Ishikawa (cell line): Measurements from ENCODE around the gene NUAK2.

Experiments
- CEBPB ChIP-seq: IDR thresholded peaks from 2 replicates; pipeline ENCODE4 v1.6.1; 2012
- CREB1 ChIP-seq: IDR thresholded peaks from 2 replicates; pipeline ENCODE4 v1.6.1; 2012; ENCODE audit warnings: low read depth
- EGR1 ChIP-seq: IDR thresholded peaks from 2 replicates; pipeline ENCODE4 v1.6.1; 2012
- EP300 ChIP-seq: IDR thresholded peaks from 2 replicates; pipeline ENCODE4 v1.6.1; 2012; ENCODE audit warnings: borderline replicate concordance
- FOXM1 ChIP-seq: IDR thresholded peaks from 2 replicates; pipeline ENCODE4 v1.6.1; 2012; ENCODE audit warnings: low read depth, borderline replicate concordance
- NFIC ChIP-seq: IDR thresholded peaks from 2 replicates; pipeline ENCODE4 v1.6.1; 2012
- RAD21 ChIP-seq: IDR thresholded peaks from 2 replicates; pipeline ENCODE4 v1.6.1; 2012; ENCODE audit warnings: low read depth
- TAF1 ChIP-seq: IDR thresholded peaks from 2 replicates; pipeline ENCODE4 v1.6.1; 2012; ENCODE audit warnings: low read depth, mild to moderate bottlenecking
- TCF12 ChIP-seq: IDR thresholded peaks from 2 replicates; pipeline ENCODE4 v1.6.1; 2012; ENCODE audit warnings: low read depth
- TEAD4 ChIP-seq: IDR thresholded peaks from 2 replicates; pipeline ENCODE4 v1.6.1; 2012
- YY1 ChIP-seq: IDR thresholded peaks from 2 replicates; pipeline ENCODE4 v1.6.1; 2012; ENCODE audit warnings: low read depth
- ZBTB7A ChIP-seq: IDR thresholded peaks from 2 replicates; pipeline ENCODE4 v1.6.1; 2012; ENCODE audit warnings: low read depth
- TF ChIP-seq, protein P1 (sequence below): IDR thresholded peaks from 2 replicates; pipeline ENCODE4 v1.6.1; 2012
- TF ChIP-seq, protein P2 (sequence below): IDR thresholded peaks from 2 replicates; pipeline ENCODE4 v1.6.1; 2012
- TF ChIP-seq, protein P3 (sequence below): IDR thresholded peaks from 2 replicates; pipeline ENCODE4 v1.6.1; 2012; ENCODE audit warnings: low read depth, mild to moderate bottlenecking

Gene NUAK2

DNA sequence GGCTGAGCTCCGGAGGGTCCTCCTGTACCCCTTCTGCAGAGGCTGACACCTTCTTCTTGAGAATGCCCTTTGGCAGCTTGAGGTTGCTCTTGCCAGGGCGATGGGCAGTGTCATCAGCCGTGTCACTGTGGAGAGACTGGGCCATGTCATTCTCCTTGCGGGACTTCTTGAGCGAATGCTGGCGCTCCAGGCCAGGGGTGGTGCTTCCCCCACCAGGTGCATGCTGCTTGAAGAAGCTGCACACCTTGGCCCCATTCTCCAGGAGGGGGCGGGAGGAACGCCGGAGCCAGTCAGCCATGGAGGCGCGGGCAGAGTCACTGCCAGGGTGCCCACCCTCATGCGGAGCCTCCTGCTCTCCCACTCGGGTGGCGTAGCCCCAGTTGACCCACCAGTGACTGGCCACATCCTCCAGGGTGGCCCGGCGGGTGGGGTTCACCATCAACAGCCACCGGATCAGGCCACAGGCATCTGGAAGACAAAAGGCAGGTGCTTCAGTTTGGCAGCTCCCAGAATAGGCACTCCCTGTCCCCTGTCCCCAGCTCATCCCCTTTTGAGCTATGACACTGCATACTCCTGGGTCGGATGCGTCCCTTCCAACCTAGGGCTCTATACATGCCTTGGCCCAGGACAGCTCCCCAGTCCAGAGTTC, 17.4 kb downstream of the NUAK2 start:
- no peak for TF ChIP-seq RAD21
- TF ChIP-seq, protein P1, sequence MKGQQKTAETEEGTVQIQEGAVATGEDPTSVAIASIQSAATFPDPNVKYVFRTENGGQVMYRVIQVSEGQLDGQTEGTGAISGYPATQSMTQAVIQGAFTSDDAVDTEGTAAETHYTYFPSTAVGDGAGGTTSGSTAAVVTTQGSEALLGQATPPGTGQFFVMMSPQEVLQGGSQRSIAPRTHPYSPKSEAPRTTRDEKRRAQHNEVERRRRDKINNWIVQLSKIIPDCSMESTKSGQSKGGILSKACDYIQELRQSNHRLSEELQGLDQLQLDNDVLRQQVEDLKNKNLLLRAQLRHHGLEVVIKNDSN: no peak
- TF ChIP-seq TCF12: 0 out of 2 replicates have a peak, but pooled peaks have one; percentile 13
- TF ChIP-seq, protein P2, sequence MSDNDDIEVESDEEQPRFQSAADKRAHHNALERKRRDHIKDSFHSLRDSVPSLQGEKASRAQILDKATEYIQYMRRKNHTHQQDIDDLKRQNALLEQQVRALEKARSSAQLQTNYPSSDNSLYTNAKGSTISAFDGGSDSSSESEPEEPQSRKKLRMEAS: 0 out of 2 replicates have a peak, but pooled peaks have one; percentile 30
- TF ChIP-seq NFIC: no peak
- no peak for TF ChIP-seq YY1

DNA sequence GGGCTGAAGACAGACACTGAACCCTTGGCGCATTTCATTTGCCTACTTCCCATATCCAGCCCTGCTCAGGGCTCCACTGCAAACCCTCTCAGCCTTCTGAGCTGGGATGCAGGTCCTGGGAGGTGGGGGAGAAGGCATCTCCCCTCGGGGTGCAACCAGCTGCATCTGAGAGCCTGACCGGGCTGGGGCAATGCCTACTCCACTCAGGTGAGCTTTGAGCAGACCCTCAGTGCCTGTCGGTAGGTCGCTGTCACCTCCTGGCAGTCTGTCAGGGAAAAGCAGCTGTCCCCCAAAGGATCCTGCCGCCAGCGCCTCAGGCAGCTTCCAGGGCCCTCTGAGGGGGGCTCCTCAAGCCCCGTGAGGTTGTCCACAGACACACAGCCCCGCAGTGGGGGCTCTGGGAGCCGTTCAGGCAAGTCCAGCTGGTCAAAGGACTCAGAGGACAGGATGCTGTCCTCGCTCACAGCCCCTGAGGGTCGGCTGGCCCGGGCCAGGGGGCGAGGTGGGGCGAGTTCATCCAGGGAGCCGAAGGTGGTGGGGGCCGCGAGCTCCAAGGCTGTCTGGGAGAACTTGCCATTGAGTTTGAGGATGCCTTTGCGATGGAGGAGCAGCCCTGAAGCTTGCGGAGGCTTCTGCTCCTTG, 18.2 kb downstream of the NUAK2 start:
- 0 out of 2 replicates have a peak, but pooled peaks have one; percentile 17 for TF ChIP-seq ZBTB7A
- TF ChIP-seq YY1: no peak

DNA sequence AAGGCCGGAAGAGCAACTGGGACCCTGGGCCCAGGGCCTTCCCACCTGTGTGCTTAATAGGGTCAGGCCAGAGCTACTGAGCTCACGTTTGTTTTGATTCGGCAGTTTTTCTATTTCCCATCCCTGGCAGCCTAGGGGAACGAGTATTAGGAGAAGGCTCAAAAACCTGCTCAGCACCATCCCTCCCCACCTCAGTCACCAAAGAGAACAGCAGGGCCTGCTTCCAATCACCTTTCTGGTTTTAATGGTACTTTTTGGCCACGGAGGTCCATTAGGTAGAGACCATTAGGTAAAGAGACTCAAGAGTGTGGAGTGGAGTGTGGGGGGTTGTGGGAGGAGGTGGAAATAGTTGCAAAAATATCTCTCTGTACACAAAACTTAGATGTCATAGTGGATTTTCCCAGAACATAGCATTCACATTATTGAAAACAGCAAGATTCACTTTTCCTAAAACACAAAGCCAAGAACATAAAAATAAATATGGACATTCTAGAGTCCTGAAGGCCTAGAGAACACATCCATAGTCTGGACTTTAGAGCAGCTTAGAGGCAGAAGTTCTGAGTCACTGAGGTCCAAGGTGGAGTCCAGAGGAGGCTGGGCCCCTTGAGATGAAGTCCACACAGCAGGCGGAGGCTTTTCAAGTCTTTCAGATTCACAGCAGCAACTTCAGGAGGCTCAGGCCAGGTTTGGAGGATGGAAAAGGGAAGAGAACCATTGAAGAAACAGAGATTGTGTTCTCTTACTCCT, 19.5 kb downstream of the NUAK2 start:
- no peak for TF ChIP-seq RAD21
- peak; percentile 24; the same call in 1 of the 2 replicates for TF ChIP-seq ZBTB7A

DNA sequence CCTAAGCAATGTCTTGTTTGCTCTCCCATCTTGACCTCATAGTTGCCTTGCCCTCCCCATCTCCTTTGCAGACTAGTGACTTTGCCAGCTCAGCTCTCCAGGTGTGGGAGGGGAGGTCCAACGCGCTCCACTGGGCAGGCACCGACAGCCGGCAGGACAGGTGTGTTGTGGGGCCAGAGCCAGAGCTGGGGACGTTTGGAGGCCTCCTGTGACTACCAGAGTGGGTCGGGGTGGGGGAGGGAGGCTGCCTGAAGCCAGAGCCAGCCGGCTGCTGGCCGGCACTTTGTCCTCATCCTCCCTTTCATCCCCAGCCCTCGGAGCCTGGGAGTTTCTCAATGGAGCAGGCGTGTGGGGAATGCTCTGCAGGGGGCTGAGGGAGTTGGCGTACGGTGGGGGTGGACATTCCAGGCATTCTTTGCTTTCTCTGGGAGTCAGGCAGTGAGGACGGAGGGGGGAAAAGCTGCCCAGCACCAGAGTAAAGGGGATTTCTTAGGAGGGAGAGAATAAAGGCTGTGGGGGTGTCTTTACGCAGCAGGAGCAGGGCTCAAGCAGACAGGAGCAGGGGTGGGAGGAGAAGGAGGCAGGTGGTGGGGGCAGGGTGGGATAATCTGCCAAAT, 20.2 kb downstream of the NUAK2 start:
- TF ChIP-seq TAF1: peak; percentile 23; the same call in 1 of the 2 replicates
- TF ChIP-seq NFIC: peak; percentile 96
- peak; percentile 96 for TF ChIP-seq FOXM1
- TF ChIP-seq YY1: peak; percentile 62
- TF ChIP-seq TCF12: peak; percentile 100
- TF ChIP-seq, protein P3, sequence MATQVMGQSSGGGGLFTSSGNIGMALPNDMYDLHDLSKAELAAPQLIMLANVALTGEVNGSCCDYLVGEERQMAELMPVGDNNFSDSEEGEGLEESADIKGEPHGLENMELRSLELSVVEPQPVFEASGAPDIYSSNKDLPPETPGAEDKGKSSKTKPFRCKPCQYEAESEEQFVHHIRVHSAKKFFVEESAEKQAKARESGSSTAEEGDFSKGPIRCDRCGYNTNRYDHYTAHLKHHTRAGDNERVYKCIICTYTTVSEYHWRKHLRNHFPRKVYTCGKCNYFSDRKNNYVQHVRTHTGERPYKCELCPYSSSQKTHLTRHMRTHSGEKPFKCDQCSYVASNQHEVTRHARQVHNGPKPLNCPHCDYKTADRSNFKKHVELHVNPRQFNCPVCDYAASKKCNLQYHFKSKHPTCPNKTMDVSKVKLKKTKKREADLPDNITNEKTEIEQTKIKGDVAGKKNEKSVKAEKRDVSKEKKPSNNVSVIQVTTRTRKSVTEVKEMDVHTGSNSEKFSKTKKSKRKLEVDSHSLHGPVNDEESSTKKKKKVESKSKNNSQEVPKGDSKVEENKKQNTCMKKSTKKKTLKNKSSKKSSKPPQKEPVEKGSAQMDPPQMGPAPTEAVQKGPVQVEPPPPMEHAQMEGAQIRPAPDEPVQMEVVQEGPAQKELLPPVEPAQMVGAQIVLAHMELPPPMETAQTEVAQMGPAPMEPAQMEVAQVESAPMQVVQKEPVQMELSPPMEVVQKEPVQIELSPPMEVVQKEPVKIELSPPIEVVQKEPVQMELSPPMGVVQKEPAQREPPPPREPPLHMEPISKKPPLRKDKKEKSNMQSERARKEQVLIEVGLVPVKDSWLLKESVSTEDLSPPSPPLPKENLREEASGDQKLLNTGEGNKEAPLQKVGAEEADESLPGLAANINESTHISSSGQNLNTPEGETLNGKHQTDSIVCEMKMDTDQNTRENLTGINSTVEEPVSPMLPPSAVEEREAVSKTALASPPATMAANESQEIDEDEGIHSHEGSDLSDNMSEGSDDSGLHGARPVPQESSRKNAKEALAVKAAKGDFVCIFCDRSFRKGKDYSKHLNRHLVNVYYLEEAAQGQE: no peak
- TF ChIP-seq RAD21: peak; percentile 26
- peak; percentile 92 for TF ChIP-seq CEBPB
- no peak for TF ChIP-seq CREB1
- TF ChIP-seq EGR1: peak; percentile 91
- TF ChIP-seq ZBTB7A: peak; percentile 80
- TF ChIP-seq, protein P1: peak; percentile 71; the same call in 1 of the 2 replicates
- TF ChIP-seq, protein P2: peak; percentile 77
- peak; percentile 100 for TF ChIP-seq TEAD4
- TF ChIP-seq EP300: peak; percentile 99

DNA sequence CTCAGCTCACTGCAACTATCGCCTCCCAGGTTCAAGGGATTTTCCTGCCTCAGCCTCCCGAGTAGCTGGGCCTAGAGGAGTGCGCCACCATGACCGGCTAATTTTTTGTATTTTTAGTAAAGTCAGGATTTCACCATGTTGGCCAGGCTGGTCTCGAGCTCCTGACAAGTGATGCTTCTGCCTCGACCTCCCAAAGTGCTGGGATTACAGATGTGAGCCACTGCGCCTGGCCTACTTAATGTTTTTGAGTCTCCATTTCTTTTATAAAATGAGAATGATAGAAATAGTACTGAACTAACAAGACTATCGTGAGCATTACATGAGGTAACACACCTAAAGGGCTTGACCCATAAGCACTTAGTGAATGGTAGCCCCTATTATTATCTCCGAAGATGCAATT, 21.4 kb downstream of the NUAK2 start:
- TF ChIP-seq ZBTB7A: no peak
- no peak for TF ChIP-seq RAD21
- no peak for TF ChIP-seq TCF12
- TF ChIP-seq YY1: no peak
- no peak for TF ChIP-seq NFIC
- no peak for TF ChIP-seq EP300
- TF ChIP-seq, protein P2: no peak
- TF ChIP-seq CREB1: no peak
- TF ChIP-seq TEAD4: no peak

DNA sequence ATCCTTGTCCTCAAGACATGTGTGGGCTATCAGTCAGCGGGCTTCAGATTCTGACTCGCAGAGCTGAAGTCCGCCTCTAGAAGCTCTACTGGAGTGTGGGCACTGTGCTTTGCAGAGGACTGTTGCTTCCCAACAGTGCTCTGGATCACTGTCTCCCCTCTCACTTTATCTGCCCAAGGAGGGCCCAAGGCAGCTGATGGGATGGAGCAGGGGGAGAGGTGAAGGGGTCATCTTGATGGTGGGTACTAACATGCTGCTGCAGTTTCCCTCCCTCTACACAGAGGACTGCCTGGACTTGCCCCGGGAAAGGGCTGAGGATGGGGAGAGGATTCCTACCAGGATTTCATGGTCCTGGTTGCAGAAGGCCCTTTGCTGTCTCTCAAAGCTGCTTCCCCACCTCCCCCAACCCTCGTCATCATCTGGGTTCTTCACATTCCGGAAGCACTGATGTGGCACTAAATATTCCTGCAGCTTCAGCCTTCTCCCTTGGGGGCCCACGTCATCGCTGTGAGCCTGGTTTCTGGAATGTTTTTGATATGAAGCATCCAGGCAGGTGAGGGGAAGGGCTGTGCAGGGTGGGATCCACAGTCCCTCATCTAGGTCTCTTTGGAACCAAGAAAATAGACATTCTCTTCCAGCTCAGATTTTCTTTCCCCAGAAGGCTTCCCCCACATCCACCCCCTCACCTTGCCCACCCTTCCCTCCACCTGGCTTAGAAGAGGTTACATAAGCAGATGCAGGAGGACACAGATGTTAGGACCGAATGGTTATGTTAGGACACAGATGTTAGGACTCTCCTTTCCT, 23.2 kb downstream of the NUAK2 start:
- TF ChIP-seq, protein P1: no peak
- no peak; the same call in 1 of the 2 replicates for TF ChIP-seq YY1
- peak; percentile 75; the same call in 1 of the 2 replicates for TF ChIP-seq ZBTB7A
- TF ChIP-seq TCF12: peak; percentile 99
- peak; percentile 33; the same call in 1 of the 2 replicates for TF ChIP-seq RAD21
- TF ChIP-seq CREB1: peak; percentile 87
- TF ChIP-seq TEAD4: peak; percentile 100
- peak; percentile 63 for TF ChIP-seq CEBPB
- TF ChIP-seq TAF1: no peak
- TF ChIP-seq NFIC: peak; percentile 91
- peak; percentile 99 for TF ChIP-seq EP300
- TF ChIP-seq, protein P2: peak; percentile 74
- TF ChIP-seq EGR1: no peak
- TF ChIP-seq FOXM1: peak; percentile 96
- TF ChIP-seq, protein P3: no peak
